Naive thymus-derived CD4-positive, alpha-beta T cell (primary cell): ENCODE data around the gene PNPLA5. TPM values are rescaled to one million over a fixed set of nuclear protein-coding genes. Genes with fewer than 3 reads are reported as not detected.

Experiments
- ATAC-seq: fragments of 150-1000 bp; cut with Tn5 transposase; 2 replicates; pipeline ENCODE4 v1.10.0; 2021; ENCODE audit warnings: mild to moderate bottlenecking, moderate library complexity
- CTCF ChIA-PET: fragments of 350-600 bp; sonication (Branson Sonifier 250); formaldehyde crosslinking; loops from one replicate; lab custom pipeline; 2021; ENCODE audit warnings: antibody characterized with exemption; lab: Charles Lee
- POLR2A ChIA-PET: fragments of 350-600 bp; sonication (Branson Sonifier 250); formaldehyde crosslinking; loops from one replicate; lab custom pipeline; 2021; ENCODE audit warnings: antibody characterized with exemption, inconsistent platforms; lab: Charles Lee
- DNase-seq, 9 donors: peaks; one replicate each; pipeline versions ENCODE4 v3.0.0 to v3.0.0-alpha.2; 2020 to 2022; ENCODE audit warnings: mixed read lengths in 1 of 9
- H3K27ac ChIP-seq: one replicate; pipeline ENCODE4 v1.7.0; 2013; ENCODE audit warnings: mild to moderate bottlenecking, low read depth, low read length, moderate library complexity
- H3K27me3 ChIP-seq, 2 donors: one replicate each; pipeline ENCODE4 v1.7.0; 2013; ENCODE audit warnings: low read length in 2 of 2, mild to moderate bottlenecking in 2 of 2, moderate library complexity in 2 of 2; ENCODE audit not compliant: control insufficient read depth in 2 of 2, insufficient read depth in 2 of 2
- H3K36me3 ChIP-seq, 3 experiments: 1 replicate in 2 of 3; 2 replicates in 1 of 3; pipeline ENCODE4 v1.7.0; 2013; ENCODE audit warnings: low read length in 3 of 3, mild to moderate bottlenecking in 3 of 3, moderate library complexity in 1 of 3; ENCODE audit not compliant: insufficient read depth in 3 of 3, control insufficient read depth in 2 of 3
- H3K4me1 ChIP-seq, 2 donors: one replicate each; pipeline ENCODE4 v1.7.0; 2013; ENCODE audit warnings: low read length in 2 of 2, mild to moderate bottlenecking in 2 of 2, moderate library complexity in 1 of 2; ENCODE audit not compliant: control insufficient read depth in 2 of 2, insufficient read depth in 2 of 2
- H3K4me3 ChIP-seq: 2 replicates; pipeline ENCODE4 v1.7.0; 2013; ENCODE audit warnings: mild to moderate bottlenecking, low read length
- H3K9me3 ChIP-seq, 3 experiments: 1 replicate in 2 of 3; 2 replicates in 1 of 3; pipeline ENCODE4 v1.7.0; 2013; ENCODE audit warnings: low read length in 3 of 3; ENCODE audit not compliant: control insufficient read depth in 2 of 3
- H3K27ac Mint-ChIP-seq, 9 donors: one replicate each; pipeline ENCODE4 v1.8.0; 2020 to 2022; ENCODE audit warnings: mixed read lengths in 9 of 9, mild to moderate bottlenecking in 8 of 9, moderate library complexity in 5 of 9, inconsistent platforms in 2 of 9
- H3K27me3 Mint-ChIP-seq, 5 donors: one replicate each; pipeline ENCODE4 v1.8.0; 2021 to 2022; ENCODE audit warnings: mixed read lengths in 5 of 5, mild to moderate bottlenecking in 1 of 5
- H3K36me3 Mint-ChIP-seq, 5 donors: one replicate each; pipeline ENCODE4 v1.8.0; 2020 to 2022; ENCODE audit warnings: mixed read lengths in 5 of 5, mild to moderate bottlenecking in 3 of 5, inconsistent platforms in 1 of 5
- H3K4me1 Mint-ChIP-seq, 7 donors: one replicate each; pipeline ENCODE4 v1.8.0; 2020 to 2022; ENCODE audit warnings: mixed read lengths in 7 of 7, mild to moderate bottlenecking in 3 of 7, inconsistent platforms in 1 of 7
- H3K4me3 Mint-ChIP-seq, 10 donors: one replicate each; pipeline ENCODE4 v1.8.0; 2020 to 2022; ENCODE audit warnings: mild to moderate bottlenecking in 10 of 10, mixed read lengths in 10 of 10, moderate library complexity in 6 of 10, inconsistent platforms in 2 of 10
- H3K9me3 Mint-ChIP-seq, 11 donors: one replicate each; pipeline ENCODE4 v1.8.0; 2020 to 2022; ENCODE audit warnings: mixed read lengths in 11 of 11, mild to moderate bottlenecking in 4 of 11, inconsistent platforms in 1 of 11, moderate library complexity in 1 of 11
- intact Hi-C, 2 donors: fragments of 100-400 bp; cut with micrococcal nuclease; formaldehyde crosslinking; loops; one replicate each; pipeline ENCODE4 v1.15.1; 2023
- polyA plus RNA-seq, 2 donors: library from polyadenylated mRNA; unstranded; fragments of 300-500 nt; fragmentation: Illumina TruSeq; gene quantifications; one replicate each; pipeline ENCODE4 v1.2.3, GENCODE V29; 2021
- total RNA-seq, 6 experiments: library from RNA in 5 of 6; stranded (reverse) in 5 of 6; gene quantifications; 1 replicate in 5 of 6; 2 replicates in 1 of 6; pipeline ENCODE4 v1.2.3 and lab custom pipeline; 2021 to 2026

PNPLA5 gene
- total and polyA plus RNA-seq, 7 experiments from 2014 or later = not detected

GRCh38 chr22:43889201-43889859, 2.5 kb downstream of the PNPLA5 start:
- POLR2A ChIA-PET = no interaction called here
- H3K27me3 Mint-ChIP-seq = peaks cover 24 to 63% (median 50%) of the 10 kb centered on the region in 5 donors

GRCh38 chr22:43888740-43889139, 3.1 kb downstream of the PNPLA5 start:
- Histone ChIP-seq H3K36me3 (no peaks in the 10 kb centered on the region), H3K4me1 (no peaks in the 10 kb centered on the region), H3K27me3 (peaks cover 0 to 3% of the 10 kb centered on the region in 2 donors), H3K9me3 (no peaks in the 10 kb centered on the region), H3K4me3 (no peak overlapping the region), H3K27ac (no peak overlapping the region)
- Mint-ChIP-seq H3K9me3 (peaks cover 0 to 3% (median 0%) of the 10 kb centered on the region in 11 donors), H3K4me3 (no peak overlapping the region), H3K27me3 (peaks cover 24 to 58% (median 47%) of the 10 kb centered on the region in 5 donors), H3K27ac (peak overlapping the region in 1 of 9 donors; percentile 32), H3K36me3 (no peaks in the 10 kb centered on the region), H3K4me1 (peaks cover 0 to 4% (median 2%) of the 10 kb centered on the region in 7 donors)
- CTCF ChIA-PET = no interaction called here
- ATAC-seq = no peak
- no peak for DNase-seq
- POLR2A ChIA-PET = no interaction called here
- intact Hi-C loops = no loop called here

More at GRCh38 chr22:43889201-43889859, 2.5 kb downstream of the PNPLA5 start:
- Mint-ChIP-seq H3K36me3 (no peaks in the 10 kb centered on the region), H3K27ac (no peak overlapping the region), H3K9me3 (peaks cover 0 to 3% (median 0%) of the 10 kb centered on the region in 11 donors), H3K4me3 (no peak overlapping the region), H3K4me1 (peaks cover 0 to 4% (median 2%) of the 10 kb centered on the region in 7 donors)
- H3K27me3 ChIP-seq = peaks cover 0 to 3% of the 10 kb centered on the region in 2 donors
- intact Hi-C loops = no loop called here
- H3K36me3 ChIP-seq = no peaks in the 10 kb centered on the region
- CTCF ChIA-PET = no interaction called here
- no peaks in the 10 kb centered on the region for H3K4me1 ChIP-seq
- H3K27ac ChIP-seq = no peak overlapping the region
- no peak overlapping the region for H3K4me3 ChIP-seq
- ATAC-seq = no peak
- no peaks in the 10 kb centered on the region for H3K9me3 ChIP-seq
- DNase-seq = no peak

GRCh38 chr22:43887391-43887790, 4.4 kb downstream of the PNPLA5 start:
- H3K4me1 Mint-ChIP-seq = peaks cover 0 to 4% (median 2%) of the 10 kb centered on the region in 7 donors
- H3K36me3 Mint-ChIP-seq = no peaks in the 10 kb centered on the region
- H3K27me3 ChIP-seq = peaks cover 0 to 3% of the 10 kb centered on the region in 2 donors
- H3K36me3 ChIP-seq = no peaks in the 10 kb centered on the region
- intact Hi-C loops = no loop called here
- no peak overlapping the region for H3K4me3 Mint-ChIP-seq
- CTCF ChIA-PET = no interaction called here
- no peak overlapping the region for H3K27ac Mint-ChIP-seq
- DNase-seq = no peak
- no peak for ATAC-seq
- H3K27me3 Mint-ChIP-seq = peaks cover 24 to 53% (median 42%) of the 10 kb centered on the region in 5 donors
- no peak overlapping the region for H3K4me3 ChIP-seq
- POLR2A ChIA-PET = no interaction called here
- H3K4me1 ChIP-seq = no peaks in the 10 kb centered on the region
- H3K27ac ChIP-seq = no peak overlapping the region
- peaks cover 0 to 4% (median 0%) of the 10 kb centered on the region in 11 donors for H3K9me3 Mint-ChIP-seq
- H3K9me3 ChIP-seq = no peaks in the 10 kb centered on the region

- Mint-ChIP-seq H3K9me3 (peaks cover 0 to 4% (median 0%) of the 10 kb centered on the region in 11 donors), H3K36me3 (no peaks in the 10 kb centered on the region), H3K4me3 (no peak overlapping the region), H3K4me1 (peaks cover 0 to 4% (median 2%) of the 10 kb centered on the region in 7 donors), H3K27me3 (peaks cover 23 to 49% (median 38%) of the 10 kb centered on the region in 5 donors), H3K27ac (no peak overlapping the region)
- ChIA-PET CTCF (no interaction called here), POLR2A (no interaction called here)
- H3K4me3 ChIP-seq = no peak overlapping the region
- H3K27me3 ChIP-seq = peaks cover 0 to 2% of the 10 kb centered on the region in 2 donors
- no peak overlapping the region for H3K27ac ChIP-seq
- no peak for DNase-seq
- H3K4me1 ChIP-seq = no peaks in the 10 kb centered on the region
- intact Hi-C loops = no loop called here
- ATAC-seq = no peak
- H3K9me3 ChIP-seq = no peaks in the 10 kb centered on the region
- H3K36me3 ChIP-seq = no peaks in the 10 kb centered on the region
These were observed 5.6 kb downstream of the PNPLA5 start for GRCh38 chr22:43886231-43886630.

- CTCF ChIA-PET = no interaction called here
These were observed 6.0 kb downstream of the PNPLA5 start for GRCh38 chr22:43885786-43886185.

GRCh38 chr22:43885319-43885671, 6.5 kb downstream of the PNPLA5 start:
- intact Hi-C loops = no loop called here
- Mint-ChIP-seq H3K4me1 (peaks cover 0 to 4% (median 1%) of the 10 kb centered on the region in 7 donors), H3K27ac (no peak overlapping the region), H3K36me3 (no peaks in the 10 kb centered on the region), H3K4me3 (no peak overlapping the region), H3K9me3 (peaks cover 0 to 4% (median 0%) of the 10 kb centered on the region in 11 donors), H3K27me3 (peaks cover 13 to 49% (median 35%) of the 10 kb centered on the region in 5 donors)
- CTCF ChIA-PET = interaction anchor here (0.8 kb wide), 1 partner anchor 687 kb away, joined by 3 read pairs; no protein-coding TSS in a partner anchor
- Histone ChIP-seq H3K36me3 (no peaks in the 10 kb centered on the region), H3K4me1 (no peaks in the 10 kb centered on the region), H3K27ac (no peak overlapping the region), H3K9me3 (no peaks in the 10 kb centered on the region), H3K27me3 (no peaks in the 10 kb centered on the region), H3K4me3 (no peak overlapping the region)
- no peak for DNase-seq
- ATAC-seq = no peak
- POLR2A ChIA-PET = no interaction called here

More at GRCh38 chr22:43885786-43886185, 6.0 kb downstream of the PNPLA5 start:
- Mint-ChIP-seq H3K27ac (peak overlapping the region in 1 of 9 donors; percentile 38), H3K4me3 (no peak overlapping the region), H3K36me3 (no peaks in the 10 kb centered on the region), H3K4me1 (peaks cover 0 to 4% (median 2%) of the 10 kb centered on the region in 7 donors), H3K27me3 (peaks cover 18 to 49% (median 38%) of the 10 kb centered on the region in 5 donors), H3K9me3 (peaks cover 0 to 4% (median 0%) of the 10 kb centered on the region in 11 donors)
- intact Hi-C loops = no loop called here
- POLR2A ChIA-PET = no interaction called here
- DNase-seq (no peak), ATAC-seq (no peak)
- Histone ChIP-seq H3K9me3 (no peaks in the 10 kb centered on the region), H3K4me3 (no peak overlapping the region), H3K27me3 (no peaks in the 10 kb centered on the region), H3K36me3 (no peaks in the 10 kb centered on the region), H3K4me1 (no peaks in the 10 kb centered on the region), H3K27ac (no peak overlapping the region)
